Activated CD4-positive, alpha-beta T cell treated with anti-CD3 and anti-CD28 coated beads for 48 hours (primary cell): ENCODE results near the gene MEA1.

ENCODE experiments used
- DNase-seq: peaks from one replicate; pipeline ENCODE4 v3.0.0-alpha.2; 2020

The MEA1 gene

DNA sequence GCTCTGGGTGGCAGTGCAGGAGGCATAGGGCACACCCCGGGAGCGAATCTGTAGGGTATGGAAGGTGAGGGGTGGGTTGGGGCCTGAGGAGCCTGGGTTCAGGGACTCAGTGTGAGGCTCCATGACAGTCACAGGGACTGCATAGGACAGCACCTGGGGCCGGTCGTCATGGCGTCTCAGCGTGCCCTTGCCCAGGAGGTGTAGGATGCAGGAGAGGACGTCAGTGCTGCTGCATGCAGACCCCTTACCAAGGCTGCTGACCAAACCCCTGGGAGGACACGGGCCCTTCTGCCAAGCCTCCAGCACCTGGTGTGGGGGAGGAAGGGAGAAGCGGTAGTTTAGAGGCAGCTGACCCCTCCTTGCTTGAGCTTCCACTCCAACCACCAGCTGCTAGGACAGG is 24.0 kb upstream of the MEA1 start:
- no peak for DNase-seq

GRCh38 chr6:43037197-43037596 is 23.5 kb upstream of the MEA1 start:
- no peak for DNase-seq

GRCh38 chr6:43036712-43037111 is 23.0 kb upstream of the MEA1 start:
- no peak for DNase-seq

GRCh38 chr6:43035495-43036194 is 21.9 kb upstream of the MEA1 start:
- no peak for DNase-seq

DNA sequence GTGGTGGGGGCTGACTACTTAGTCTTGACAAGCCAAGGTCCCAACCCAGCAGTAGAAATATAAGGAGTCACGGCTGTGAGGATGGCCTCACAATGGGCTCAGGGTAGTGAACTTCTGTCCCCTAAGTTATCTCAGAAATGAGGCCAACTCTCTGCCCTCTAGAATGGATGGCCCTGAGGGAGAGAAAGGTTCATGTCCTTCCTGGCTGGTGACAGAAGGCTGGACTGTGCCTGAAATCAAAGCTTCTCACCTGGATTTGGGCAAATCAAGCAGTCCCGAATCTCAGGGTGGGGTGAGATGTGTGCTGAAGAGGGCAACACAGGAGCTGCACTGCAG is 20.4 kb upstream of the MEA1 start:
- DNase-seq = no peak

- DNase-seq = no peak
These were observed 19.9 kb upstream of the MEA1 start for GRCh38 chr6:43033496-43034189.

DNA sequence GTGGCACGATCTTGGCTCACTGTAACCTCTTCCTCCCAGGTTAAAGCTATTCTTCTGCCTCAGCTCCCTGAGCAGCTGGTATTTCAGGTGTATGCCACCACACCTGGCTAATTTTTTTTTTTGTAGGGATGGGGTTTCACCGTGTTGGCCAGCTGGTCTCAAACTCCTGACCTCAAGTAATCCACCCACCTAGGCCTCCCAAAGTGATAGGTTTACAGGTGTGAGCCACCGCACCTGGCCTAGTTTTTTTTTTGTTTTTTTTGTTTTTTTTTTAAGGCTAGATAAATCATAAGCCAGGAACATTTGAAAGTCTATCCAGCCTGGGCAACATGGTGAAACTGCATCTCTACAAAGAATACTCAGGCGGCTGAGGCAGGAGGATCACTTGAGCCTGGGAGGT is 18.6 kb upstream of the MEA1 start:
- DNase-seq = no peak

- no peak for DNase-seq
These were observed 15.4 kb upstream of the MEA1 start for GRCh38 chr6:43029120-43029519.

- no peak for DNase-seq
These were observed 12.6 kb upstream of the MEA1 start for GRCh38 chr6:43026365-43026764.

- DNase-seq = peak; percentile 26
These were observed 10.7 kb upstream of the MEA1 start for GRCh38 chr6:43024436-43024835.

- peak; percentile 81 for DNase-seq
These were observed 7.7 kb upstream of the MEA1 start, which contains the start of gene RRP36 for GRCh38 chr6:43021270-43022047. Gene RRP36, plus strand, starts transcription at chr6:43021623. Its CDS starts 32 bp downstream, at chr6:43021655.

- no peak for DNase-seq
These were observed 7.1 kb upstream of the MEA1 start for GRCh38 chr6:43020847-43021246.

GRCh38 chr6:43020052-43020705 is 6.4 kb upstream of the MEA1 start:
- DNase-seq = no peak

GRCh38 chr6:43019152-43019551 is 5.4 kb upstream of the MEA1 start:
- DNase-seq = no peak

GRCh38 chr6:43016943-43017334 is 3.2 kb upstream of the MEA1 start:
- no peak for DNase-seq

DNA sequence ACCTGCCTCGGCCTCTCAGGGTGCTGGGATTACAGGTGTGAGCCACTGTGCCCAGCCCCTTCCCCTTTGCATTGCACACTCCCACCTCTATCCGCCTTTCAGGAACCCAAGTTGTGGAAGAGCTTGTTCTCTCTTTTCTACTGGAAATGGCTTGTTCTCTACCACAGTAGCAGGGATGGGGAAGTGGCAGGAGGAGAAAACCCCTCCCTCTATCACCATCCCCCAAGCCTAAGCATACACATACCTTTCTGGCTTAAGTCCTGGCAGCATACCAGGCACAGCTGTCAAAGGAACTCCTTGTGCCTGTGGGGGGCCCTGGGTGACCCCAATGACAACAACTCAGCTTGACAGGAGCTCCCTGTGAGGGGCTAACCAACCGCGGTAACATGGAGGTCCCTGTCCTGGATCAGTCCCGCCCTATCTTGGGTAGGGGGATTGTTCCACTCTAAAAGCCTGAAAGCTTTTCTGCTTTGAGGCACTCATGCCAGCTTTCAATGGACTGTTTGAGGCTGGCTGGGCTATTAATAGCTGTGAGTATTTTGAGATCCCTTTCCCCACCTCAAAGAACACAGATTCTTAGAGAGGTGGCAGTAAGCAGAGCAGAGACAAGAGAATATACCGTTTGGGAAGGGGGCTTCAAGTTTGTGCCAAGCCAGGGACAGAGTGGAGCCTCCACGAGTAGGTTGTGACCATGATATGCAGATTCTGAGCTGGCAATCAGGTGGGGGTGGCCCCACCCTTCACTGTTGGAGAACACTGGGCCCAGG is 2.6 kb upstream of the MEA1 start:
- DNase-seq = no peak

- no peak for DNase-seq
These were observed 726 bp upstream of the MEA1 start for GRCh38 chr6:43014434-43014909.

- DNase-seq = no peak
These were observed 476 bp downstream of the MEA1 start for GRCh38 chr6:43013097-43013842.

DNA sequence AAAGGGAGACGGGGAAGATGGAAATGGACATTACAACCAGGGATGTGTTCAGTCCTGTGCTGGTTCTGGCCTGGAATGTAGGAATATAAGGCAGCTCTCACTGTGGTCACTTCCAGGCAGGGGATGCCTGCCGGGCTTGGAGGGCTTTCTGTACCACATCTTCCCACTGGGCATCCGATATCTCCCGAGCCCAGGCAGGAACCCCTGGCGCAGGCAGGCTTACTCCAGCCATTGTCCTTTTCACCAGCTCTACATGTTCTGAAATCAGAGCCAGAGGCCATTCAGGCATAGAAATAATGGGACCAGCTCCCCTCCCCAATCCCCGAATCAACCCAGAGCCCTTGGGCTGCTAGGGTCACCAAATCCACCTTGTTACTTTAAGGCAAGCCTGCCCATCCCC is 1.4 kb downstream of the MEA1 start:
- no peak for DNase-seq

- DNase-seq = no peak
These were observed 2.5 kb downstream of the MEA1 start for GRCh38 chr6:43011207-43011606.

- peak; percentile 53 for DNase-seq
These were observed 4.6 kb downstream of the MEA1 start for GRCh38 chr6:43009124-43009523.

DNA sequence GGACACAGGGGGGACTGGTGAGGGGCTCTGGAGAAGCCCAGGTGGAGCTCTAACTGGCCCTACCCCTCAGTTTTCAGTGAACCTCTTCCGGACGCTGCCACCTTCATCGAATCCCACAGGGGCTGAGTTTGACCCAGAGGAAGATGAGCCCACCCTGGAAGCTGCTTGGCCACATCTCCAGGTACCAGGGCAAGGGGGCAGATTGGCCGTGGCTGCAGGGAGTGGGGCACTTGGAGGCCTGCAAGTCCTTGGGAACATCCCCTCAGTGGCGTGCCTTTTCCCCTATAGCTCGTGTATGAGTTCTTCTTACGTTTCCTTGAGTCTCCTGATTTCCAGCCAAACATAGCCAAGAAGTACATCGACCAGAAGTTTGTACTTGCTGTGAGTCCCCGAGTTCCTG is 6.6 kb downstream of the MEA1 start:
- DNase-seq = no peak
